Renal cortical epithelial cell (primary cell): ENCODE data around the gene CCDC134. TPM values are rescaled to one million over a fixed set of nuclear protein-coding genes. Genes with fewer than 3 reads are reported as not detected.

Source experiments
- DNase-seq: peaks from one replicate; pipeline ENCODE4 v3.0.0-alpha.2; 2011; ENCODE audit warnings: low read depth
- total RNA-seq: library from RNA; depleted of rRNA; stranded (reverse); fragments of >200 nt; gene quantifications from 2 replicates; pipeline ENCODE4 v1.2.3, GENCODE V29; 2014

The CCDC134 gene
- total RNA-seq, 1 donor from 2014 or later = 11.0 TPM

DNA sequence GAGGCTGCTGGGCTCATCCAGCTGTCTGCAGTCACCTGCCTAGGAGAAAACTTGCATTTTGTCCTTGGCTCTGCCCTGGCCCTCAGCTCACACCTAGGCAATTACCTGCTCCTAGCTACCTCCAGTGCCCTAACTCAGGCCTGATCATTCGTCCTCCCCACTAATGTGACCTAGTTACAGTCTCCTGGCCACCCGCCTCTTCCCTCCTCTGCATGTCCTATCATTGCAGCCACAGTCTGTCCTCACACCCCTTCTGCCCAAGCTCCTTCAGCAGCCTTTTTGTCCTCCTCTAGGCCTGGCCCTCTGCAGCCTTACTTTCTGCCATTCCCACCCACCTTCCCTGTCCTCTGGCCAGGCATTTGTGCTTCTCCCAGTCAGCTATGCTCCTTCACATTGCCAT lies 17.7 kb upstream of the CCDC134 start:
- DNase-seq = no peak

DNA sequence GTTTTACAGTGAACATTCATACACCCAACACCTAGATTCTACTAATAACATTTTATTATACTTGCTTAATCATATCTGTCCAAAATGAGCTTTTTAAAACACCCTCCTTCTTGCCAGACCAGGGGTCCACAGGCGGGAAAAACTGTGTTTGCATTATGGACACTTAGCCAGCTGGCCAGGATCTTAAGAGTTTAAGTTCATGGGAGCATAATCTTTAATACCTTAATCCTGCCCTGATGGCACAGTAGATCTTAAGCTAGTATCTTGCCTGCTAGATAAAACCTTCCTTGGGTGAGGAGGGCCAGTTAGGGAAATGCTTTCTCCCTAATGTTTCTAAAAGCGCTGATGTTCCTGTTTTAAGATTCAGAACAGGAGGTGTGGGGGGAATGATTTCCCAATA lies 13.1 kb upstream of the CCDC134 start:
- DNase-seq = no peak

DNA sequence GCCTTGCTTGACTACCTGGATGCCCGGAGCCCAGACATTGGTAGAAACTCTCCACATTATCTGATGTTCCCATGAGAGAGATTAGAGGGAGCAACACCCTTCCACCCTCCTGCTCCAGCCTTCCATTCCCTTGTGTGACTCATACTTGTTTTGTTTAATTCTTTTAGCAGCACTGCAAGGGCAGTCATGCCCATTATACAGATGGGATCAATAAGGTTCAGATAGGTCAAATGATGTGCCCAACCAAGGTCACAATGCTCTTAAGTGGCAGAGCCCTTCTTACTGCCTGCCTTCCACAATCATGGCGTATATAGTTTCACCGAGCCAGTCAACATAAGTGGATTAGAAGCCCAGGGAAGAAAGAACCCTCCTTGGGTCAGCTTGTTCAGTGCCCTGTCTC lies 6.6 kb upstream of the CCDC134 start:
- DNase-seq = no peak

DNA sequence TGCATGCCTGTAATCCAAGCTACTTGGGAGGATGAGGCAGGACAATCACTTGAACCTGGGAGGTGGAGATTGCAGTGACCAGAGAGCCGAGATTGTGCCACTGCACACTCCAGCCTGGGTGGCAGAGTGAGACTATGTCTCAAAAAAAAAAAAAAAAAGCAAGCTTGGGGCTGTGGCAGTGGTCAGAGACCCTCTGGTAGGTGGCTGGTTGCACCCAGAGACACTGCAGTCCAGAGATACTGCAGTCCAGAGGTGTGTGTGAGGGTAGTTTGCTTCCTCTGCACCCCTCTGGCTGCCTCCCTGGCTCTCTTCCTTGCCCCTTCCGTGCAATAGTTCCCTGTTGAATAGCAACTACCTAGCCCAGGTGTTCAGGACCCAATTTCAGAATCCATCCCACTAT lies 1.7 kb upstream of the CCDC134 start:
- no peak for DNase-seq

GRCh38 chr22:41799486-41800347 lies 762 bp upstream of the CCDC134 start:
- no peak for DNase-seq

GRCh38 chr22:41801147-41801819 lies 804 bp downstream of the CCDC134 start:
- no peak for DNase-seq

- DNase-seq = no peak
Measured at GRCh38 chr22:41801886-41802285, 1.4 kb downstream of the CCDC134 start.

GRCh38 chr22:41805639-41806038 lies 5.2 kb downstream of the CCDC134 start:
- no peak for DNase-seq

GRCh38 chr22:41808400-41808799 lies 7.9 kb downstream of the CCDC134 start:
- no peak for DNase-seq

- no peak for DNase-seq
Measured at GRCh38 chr22:41810022-41810421, 9.5 kb downstream of the CCDC134 start.

DNA sequence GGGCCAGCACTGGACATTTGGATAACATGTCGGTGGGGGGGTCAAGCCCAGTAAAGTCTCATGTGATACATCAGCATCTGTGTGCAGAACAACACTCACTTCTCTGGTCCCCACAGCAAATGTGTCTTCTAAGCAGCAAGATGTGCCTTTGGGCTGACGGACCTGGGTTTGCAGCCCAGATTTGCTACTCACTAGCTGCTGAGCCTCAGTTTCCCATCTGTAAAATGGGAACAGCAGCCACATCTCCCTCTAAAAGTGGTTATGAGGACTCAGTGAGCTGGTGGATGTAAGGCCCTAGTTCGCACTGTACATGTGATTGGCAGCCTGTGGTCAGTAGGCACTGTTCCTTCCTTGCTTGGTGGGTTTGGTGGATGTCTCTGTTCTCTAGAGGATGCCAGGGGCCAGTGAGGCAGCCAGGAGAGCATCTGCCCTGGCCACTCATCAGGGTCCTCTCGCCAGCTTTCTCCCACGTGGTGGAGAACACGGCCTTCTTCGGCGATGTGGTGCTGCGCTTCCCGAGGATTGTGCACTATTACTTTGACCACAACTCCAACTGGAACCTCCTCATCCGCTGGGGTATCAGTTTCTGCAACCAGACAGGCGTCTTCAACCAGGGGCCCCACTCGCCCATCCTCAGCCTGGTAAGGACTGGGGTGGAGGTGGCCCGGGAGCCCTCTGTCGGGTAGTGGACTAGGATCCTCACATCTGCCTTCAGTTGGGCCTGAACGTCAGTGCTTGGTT lies 12.5 kb downstream of the CCDC134 start:
- no peak for DNase-seq

DNA sequence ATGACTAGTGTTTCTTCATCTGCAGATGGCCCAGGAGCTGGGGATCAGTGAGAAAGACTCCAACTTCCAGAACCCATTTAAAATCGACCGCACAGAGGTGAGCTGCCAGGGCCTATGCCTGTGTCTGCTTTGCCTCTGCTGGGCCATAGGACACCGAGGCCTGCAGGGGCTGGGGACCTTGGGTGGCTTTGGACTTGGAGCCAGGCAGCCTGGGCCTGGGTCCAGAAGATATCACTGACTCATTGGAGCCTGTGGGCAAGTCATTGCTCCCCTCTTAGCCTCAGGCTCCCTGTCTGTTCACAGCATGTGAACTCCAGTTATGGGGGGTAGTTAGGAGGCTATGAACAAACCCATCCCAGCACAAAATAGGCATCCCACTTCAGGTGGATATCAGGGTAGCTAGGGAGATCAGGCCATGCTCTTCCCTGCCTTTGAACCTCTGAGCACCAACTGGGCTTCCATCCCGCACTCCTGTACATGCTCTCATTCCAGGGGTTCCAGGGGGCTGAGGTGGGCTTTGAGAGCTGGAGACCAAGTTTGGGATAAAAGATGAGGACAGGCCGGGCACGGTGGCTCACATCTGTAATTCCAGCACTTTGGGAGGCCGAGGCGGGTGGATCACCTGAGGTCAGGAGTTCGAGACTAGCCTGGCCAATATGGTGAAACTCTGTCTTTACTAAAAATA lies 13.4 kb downstream of the CCDC134 start:
- no peak for DNase-seq

- DNase-seq = no peak
Measured at GRCh38 chr22:41815716-41816115, 15.2 kb downstream of the CCDC134 start.

GRCh38 chr22:41816241-41816640 lies 15.8 kb downstream of the CCDC134 start:
- no peak for DNase-seq

DNA sequence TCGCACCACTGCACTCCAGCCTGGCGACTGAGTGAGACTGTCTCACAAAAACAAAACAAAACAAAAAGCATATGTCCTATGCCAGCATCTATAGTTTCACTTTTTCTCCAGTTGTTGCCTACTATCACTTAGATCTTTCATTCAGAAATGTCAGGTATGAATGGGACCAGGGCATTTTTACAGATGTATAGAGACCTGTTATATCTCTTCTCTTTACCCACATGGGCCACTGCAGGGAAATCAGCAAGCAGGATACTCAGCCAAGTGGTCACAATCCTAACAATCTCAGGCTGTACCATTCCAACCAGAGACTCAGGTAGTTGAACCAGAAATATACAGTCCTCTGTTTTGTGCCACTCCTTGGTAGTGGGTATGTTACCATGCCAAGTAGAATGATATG lies 16.4 kb downstream of the CCDC134 start:
- no peak for DNase-seq

- no peak for DNase-seq
Measured at GRCh38 chr22:41818011-41818410, 17.5 kb downstream of the CCDC134 start.

DNA sequence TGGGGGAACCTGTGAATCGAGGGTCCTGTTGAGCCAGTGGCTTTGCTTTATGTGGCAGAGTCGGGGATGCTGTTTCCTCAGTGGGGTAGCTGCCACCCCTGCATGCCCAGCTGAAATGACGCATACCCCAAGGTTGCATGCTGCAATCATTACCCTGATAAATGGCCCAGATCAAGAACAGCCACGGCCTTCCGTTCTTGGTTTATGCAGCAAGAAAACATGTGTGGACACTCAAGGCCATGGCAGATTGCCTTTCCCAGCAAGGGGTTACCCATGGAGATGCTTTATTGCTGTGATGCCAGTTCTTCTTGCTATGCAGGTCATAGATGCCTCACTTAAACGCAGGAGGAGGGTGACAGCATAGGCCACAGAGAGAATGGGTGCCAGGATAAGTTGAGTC lies 18.1 kb downstream of the CCDC134 start:
- no peak for DNase-seq

- DNase-seq = no peak
Measured at GRCh38 chr22:41819257-41819656, 18.8 kb downstream of the CCDC134 start.

DNA sequence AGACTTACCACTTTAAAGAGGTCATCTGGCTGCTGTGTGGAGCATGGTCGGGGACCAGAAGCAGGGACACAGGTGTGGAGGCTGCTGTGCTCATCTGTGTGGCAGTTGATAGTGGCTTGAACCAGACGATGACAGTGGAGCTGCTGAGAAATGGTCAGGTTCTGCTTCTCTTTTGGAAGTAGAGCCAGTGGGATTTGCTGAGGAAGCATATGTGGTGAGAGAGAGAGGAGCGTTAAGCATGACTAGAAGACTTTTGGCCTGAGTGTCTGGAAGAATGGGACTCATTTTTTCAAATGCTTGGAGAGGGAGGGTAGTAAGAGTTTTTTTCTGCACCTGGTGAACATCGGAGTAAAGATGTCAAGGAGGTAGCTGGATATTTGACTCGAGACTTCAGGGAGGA lies 20.0 kb downstream of the CCDC134 start:
- DNase-seq = no peak

GRCh38 chr22:41821471-41822316 lies 21.2 kb downstream of the CCDC134 start:
- no peak for DNase-seq
